ENCODE results near the gene BAG2.
A peak's percentile ranks its signal among the peaks of the same experiment; 100 is the strongest.

The BAG2 gene

DNA sequence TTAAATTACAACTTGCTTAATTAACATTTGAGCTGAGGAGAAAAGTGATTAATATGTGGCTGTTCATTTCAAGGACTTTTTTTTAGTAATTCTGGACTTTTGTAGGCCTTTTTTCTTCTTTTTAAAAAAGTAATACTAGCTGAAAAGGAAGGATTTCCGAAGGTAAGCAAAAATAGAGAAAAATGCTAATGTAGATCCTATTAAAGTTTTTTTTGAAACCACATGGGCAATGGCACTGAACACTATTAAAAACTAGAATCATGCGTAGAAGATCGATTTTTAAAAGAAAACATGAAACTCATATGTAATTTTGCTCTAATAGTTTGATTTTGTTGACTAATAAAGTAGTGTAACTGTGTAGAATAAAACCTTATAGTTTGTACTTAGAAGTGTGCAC, 2.4 kb downstream of the BAG2 start:
- no peak for DNase-seq (ENCODE audit: low read depth)

DNA sequence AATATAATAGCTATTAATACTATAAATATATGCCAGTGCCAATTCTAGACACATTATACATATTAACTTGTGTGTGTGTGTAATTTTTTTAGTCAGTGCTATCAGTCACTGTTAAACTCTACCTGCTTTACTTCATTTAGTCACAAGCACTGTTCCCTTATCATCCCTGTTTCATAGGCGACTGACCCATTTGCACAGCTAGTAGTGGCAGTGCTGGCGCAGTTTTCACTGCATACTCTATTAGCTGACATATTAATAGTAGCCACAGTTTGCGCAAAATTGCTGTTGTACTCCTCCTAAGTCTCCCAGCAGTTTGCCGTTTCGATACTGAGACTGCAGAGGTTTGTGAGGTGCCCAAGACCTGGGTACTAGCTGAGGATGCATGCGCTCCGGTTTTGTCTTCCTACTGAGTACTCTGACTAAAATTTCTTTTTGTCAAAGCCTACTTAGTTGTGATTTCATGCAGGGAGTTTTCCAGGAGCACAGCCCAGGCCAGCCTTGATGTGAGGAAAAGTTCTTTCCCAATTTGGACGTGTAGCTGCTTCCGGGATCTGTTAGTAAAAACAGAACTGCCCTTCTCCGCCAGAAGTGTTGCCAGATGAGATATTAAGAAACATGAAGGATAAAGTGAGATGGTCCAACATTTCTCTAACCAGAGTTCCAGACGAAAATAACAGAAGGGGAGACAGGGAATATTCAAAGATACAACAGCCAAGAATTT, 5.6 kb downstream of the BAG2 start:
- DNase-seq (ENCODE audit: low read depth) = no peak

DNA sequence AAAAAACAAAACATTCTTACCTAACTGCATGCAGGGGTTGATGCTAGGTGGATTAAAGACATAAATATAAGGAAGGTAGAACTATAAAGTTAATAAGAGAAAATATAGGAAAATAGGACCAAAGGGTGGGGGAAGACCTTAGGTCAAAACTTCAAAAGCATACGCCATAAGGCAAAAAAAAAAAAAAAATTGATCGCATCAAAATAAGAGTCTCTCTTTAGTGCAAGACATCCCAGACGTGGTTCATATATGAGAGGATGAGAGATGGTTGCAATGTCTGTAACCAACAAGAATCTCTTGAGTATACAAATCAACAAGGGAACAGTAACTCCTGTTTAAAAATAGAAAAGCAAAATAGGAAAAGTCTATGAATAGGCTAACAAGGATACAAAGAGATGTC, 8.5 kb downstream of the BAG2 start:
- no peak for DNase-seq (ENCODE audit: low read depth)

DNA sequence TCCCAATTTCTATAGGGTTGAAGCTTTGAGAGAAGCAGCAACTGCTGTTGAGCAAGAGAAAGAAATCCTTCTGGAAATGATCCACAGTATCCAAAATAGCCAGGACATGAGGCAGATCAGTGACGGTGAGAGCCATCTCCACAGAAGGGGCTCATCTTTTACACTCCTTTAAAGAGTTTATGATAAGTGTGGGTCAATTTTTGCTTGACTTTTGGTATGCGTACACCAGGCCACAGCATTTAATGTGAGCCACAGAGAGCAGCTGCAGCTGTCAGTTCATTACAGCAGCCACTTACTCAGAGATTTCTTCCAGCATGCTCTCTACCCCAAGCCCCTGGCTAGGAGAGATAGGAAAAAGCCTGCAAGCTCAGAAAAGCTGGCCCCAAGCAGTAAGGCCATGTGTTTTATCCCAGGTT, 9.9 kb downstream of the BAG2 start:
- DNase-seq (ENCODE audit: low read depth) = no peak

DNA sequence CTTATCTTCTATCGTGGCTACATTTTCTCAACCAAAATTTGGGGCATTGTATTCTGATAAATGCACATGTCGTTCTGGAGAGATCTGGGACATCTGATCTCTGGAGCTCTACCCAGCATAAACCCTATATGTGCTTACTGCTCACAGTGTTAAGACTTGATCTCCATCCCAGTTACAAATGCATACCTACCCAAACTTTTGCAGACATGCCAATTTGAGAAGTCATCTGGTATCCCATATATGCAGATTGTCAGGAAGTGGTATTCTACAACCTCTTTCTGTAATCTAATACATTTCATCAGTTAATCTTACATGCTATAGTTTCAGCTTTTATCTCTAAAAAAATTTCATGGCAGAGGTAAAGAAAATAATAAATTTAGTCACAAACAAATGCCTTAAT, 11.2 kb downstream of the BAG2 start:
- DNase-seq (ENCODE audit: low read depth) = no peak

DNA sequence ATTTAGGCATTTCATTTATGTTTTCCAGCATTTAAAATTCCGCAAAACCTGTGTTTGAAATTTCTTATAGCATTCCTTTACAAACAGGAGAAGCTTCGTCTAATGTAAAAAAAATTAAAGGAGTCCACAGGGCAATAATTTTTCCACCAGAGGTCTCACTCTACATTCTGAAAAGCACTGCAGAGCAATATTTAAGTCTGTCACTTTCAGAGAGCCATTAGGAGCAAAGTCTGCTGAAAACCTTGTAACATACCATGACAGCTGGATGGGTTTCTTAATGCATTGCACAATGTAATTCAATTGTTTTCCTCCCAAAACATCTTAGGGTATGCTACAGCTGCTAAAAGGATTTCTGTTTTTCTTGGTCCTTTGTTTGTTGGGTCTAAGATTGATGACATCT, 18.0 kb downstream of the BAG2 start:
- DNase-seq (ENCODE audit: low read depth) = no peak

DNA sequence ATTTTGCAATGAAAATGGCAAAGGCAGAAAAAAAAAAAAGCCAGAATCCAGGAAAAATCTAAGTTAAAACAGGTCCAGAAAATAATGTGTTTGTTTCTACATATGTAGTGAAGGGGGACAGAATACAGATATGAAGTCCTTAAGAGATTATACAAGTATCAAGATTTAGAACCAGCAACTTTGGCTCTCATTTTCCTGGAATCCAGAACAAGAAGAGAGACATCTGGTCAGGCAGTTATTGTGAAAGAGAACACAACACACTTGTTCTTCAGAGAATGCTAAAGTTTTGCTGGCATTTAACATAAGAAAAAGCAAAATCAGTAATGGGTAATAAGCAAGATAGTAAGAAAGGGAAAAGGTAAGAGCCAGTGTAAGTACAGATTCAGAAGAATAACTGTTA, 21.1 kb downstream of the BAG2 start:
- no peak for DNase-seq (ENCODE audit: low read depth)

DNA sequence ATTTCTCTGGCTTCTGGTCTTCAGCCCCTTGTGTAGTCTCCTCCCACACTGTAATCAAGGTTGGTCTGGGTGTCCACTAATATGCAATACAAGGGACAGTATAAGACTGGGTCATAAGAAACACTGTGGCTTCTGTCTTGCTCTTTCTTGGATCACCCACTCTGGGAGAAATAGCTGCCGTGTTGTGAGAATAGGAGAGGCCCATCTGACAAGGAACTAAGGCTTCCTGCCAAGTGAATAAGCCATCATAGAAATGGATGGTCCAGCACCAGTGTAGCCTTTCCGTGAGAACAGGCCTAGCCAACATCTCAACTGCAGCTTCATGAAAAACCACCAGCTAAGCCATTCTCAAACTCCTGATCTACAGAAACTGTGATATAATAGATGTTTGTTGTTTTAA, 23.3 kb downstream of the BAG2 start:
- no peak for DNase-seq (ENCODE audit: low read depth)

DNA sequence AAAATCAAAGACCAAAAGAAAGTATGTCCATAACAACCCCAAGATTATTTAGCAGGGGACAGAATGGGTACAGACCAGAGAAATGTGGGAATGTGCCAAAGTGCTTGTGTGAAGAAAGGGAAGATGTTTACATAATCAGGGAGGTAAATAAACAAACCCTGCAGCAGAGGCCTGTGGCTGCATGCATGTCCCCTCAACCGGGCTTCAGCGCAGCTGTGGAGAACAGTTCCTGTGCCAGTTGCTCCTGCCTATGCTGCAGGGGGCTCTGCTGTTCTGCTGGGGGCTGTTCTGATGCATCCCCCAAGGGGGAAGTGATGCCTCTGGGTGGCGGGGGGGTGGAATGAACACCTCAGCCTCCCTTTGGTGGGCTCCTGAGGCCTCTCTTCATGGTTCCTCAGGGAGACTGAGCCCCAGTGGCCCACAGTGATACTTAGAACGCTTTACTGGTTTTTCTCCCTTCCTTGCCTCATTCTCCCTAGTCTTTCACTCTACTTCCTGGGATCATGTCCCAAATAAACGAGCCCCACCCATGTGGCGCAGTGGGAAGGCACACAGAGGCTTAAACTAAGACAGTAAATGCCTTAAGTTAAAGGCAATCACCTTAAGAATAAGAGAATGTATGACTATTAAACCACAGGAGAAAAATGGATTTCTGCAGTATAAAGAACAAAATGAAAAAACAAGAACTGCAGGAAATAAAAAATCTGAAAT, 27.0 kb downstream of the BAG2 start:
- no peak for DNase-seq (ENCODE audit: low read depth)

DNA sequence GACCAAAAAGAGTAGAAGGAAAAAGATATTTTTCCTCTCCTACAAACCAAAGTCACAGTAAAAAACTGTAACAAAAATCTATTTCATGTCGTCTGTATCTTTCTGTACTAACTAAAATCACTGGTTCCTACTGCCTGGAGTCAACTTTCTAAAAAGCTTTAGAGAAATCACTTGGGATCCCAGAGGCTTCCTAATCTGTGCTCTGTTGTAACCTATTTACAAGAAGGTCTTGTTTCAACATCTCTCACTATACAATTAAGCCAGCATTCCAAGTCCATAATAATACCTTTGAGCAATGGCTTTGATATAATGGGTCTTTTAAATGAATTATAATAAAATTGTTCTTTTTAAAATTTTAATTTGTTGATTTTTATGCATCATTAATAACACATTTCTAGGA, 29.6 kb downstream of the BAG2 start:
- no peak for DNase-seq (ENCODE audit: low read depth)

DNA sequence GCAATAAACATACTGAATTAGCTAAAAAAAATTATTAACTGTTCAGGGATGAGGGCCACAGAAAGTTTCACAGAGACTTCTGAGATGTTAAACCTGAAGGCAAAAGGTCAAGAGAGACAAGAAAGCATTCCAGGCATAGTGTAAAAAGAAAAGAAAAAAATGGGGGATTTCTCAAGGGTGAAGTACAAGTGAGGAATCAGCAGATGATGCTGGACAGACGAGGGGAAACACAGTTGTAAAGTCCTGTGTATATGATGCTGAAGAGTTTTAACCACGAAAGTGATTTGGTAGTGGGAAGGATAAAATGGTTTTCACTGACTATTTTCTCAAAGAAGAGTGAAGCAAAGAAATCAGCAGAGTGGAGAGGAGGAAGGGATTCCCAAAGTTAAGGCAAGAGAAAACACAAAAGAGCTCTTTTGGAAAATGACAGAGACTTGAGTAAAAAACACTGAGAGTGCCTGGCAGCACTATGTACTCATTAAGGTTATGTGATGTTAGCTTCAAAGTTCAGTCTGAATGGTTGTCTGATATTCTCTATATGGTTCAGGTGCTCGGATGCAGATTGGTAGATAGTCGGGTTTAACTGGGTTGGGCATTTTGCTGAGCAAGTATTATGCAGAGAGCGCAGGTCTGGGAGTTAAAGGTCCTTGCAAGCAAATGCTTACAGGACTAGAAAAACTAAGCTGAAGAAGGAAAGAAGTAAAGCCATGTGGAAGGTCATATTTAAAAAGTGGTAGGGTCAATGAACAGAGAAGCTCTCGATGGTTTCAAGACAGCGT, 33.6 kb downstream of the BAG2 start:
- DNase-seq (ENCODE audit: low read depth) = no peak

DNA sequence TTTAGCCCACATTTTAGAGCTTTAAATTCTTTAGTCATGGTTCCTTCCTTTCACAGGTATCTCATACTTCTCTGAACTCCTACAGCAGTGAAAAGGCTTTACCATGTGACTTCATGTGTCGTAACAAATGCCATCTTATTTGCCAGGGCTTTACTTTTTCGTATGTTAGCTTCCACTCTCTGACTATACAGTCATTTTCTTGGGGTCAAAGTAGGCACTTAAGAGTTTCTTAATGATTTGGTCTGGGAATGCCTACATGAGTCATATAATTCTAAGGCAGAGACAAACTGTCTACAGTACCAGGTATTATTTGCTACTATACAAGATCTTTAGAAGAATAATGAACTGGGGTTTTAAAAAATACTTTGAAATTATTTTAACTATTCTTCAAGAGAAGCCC, 35.0 kb downstream of the BAG2 start:
- DNase-seq (ENCODE audit: low read depth) = no peak

DNA sequence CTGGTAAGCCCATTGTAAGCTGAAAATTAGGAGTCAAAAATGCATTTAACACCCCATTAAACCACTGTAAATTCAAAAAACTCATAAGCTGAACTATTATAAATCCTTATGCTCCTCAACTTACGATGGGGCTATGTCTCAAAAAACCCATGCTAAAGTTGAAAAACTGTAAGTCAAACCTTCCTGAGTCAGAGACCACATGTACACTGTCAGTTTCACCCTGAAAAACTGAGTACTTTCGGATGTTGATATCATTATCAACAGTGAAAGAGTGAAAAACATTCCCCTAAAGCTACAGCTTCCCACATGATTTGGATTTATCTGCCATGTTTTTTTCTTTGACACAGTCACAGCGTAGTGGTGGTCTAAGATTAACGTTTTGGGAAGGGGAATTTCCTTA, 35.7 kb downstream of the BAG2 start:
- no peak for DNase-seq (ENCODE audit: low read depth)

DNA sequence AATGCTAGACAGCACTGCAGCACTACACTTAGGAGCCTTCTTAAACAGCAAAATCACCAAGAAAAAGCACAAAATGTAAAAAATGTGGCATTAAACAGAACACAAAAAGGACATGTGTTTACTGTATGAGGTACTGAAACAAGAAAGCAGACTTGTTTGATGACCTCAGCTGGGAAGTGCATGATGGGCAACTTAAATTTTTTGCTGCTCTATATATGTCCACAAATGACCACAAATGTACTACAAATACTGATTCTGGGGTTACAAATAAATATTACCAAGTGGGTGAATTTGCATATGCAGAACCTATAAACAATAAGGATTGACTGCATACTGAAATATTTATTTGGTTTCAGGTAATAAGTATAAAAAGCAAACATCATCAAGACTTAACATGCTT, 36.9 kb downstream of the BAG2 start:
- no peak for DNase-seq (ENCODE audit: low read depth)

DNA sequence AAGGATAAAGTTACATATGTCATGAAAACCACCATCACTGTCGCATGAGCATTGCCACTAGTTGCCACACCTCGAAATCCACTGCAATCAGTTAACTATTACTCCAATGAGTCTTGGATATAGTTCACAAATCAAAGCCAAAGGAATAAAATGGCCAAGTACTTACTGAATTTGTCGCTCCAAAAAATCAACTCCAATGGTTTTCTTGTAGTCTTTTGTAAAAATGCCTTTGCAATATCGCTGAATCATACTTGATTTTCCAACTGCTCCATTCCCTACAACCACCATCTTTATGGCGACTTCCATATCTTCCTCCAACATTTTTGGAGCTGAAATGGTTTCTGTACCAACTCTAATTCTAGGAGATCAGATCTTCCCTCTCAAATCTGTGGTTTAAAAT, 37.9 kb downstream of the BAG2 start:
- DNase-seq (ENCODE audit: low read depth) = no peak

DNA sequence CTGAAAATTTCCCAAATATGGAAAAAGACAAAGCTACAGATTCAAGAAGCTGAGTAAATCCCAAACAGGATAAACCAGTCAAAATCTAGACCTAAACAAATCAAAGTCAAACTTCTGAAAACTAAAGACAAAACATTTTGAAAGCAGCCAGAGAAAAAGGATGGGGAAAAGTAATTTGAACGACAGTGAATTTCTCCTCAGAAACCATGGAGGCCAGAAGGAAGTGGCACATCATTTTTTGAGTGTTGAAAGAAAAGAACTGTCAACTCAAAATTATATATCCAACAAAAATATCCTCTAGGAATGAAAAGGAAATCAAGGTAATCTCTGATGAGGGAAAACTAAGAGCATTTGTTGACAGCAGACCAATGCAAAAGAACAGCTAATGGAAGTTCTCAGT, 43.1 kb downstream of the BAG2 start:
- no peak for DNase-seq (ENCODE audit: low read depth)

DNA sequence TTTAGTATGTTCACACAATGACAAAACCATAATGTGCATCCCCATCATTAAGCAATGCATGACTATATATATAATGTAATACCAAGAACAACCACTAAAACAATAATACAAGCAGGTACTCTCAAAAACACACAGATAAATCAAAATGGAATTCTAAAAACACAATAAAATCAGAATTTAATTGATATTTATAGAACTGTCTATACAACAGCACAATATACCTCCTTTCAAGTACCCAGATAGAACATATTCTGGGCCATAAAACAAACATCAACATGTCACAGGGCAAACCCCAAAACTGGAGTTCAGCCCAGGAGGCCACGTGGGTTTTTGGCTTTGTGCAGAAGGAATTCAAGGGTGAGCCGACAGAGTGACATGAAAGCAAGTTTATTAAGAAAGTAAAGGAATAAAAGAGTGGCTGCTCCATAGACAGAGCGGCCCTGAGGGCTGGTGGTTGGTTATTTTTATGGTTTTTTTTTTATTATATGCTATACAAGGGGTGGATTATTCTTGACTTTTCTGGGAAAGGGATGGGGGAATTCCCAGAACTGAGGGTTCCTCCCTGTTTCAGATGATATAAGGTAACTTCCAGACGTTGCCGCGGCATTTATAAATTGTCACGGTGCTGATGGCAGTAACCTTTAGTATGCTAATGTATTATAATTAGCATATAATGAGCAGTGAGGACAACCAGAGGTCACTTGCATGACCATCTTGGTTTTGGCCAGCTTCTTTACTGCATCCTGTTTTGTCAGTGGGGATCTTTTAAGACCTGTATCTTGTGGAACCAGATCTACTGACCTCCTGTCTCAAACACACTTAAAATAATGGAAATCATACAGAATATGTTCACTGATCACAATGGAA, 44.3 kb downstream of the BAG2 start:
- no peak for DNase-seq (ENCODE audit: low read depth)

DNA sequence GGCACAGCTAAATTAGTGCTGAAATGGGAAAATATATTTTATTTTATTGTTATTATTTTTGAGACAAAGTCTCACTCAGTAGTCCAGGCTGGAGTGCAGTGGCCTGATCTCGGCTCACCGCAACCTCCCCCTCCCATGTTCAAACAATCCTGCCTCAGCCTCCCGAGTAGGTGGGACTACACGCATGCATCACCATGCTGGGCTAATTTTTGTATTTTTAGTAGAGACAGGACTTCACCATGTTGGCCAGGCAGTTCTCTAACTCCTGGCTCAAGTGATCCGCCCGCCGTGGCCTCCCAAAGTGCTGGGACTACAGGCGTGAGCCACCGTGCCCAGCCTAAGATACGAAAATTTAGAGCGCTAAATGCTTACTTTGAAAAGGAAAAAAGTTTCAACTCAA, 45.1 kb downstream of the BAG2 start:
- no peak for DNase-seq (ENCODE audit: low read depth)

DNA sequence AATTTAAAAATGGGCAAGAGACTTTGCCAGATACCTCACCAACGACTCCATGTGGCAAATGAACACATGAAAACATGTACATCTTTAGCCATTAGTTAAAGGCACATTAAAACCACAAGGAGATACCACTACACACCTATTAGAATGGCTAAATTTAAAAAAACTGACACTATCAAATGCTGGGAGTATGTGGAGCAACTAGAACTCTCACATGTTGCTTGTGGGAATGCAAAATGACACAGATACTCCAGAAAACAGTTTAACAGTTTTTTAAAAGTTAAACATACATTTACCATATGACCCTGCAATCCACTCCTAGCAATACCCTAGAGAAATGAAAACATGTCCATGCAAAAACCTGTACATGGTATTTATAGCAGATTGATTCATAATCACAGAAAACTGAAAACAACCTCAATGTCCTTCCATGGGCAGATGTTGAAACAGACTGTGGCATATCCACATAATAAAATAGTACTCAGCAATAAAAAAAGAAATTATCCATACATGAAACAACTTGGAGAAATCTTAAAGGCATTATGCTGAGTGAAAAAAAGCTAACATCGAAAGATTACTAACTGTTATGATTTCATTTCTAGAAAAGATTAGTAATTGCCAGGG, 48.1 kb downstream of the BAG2 start:
- no peak for DNase-seq (ENCODE audit: low read depth)

DNA sequence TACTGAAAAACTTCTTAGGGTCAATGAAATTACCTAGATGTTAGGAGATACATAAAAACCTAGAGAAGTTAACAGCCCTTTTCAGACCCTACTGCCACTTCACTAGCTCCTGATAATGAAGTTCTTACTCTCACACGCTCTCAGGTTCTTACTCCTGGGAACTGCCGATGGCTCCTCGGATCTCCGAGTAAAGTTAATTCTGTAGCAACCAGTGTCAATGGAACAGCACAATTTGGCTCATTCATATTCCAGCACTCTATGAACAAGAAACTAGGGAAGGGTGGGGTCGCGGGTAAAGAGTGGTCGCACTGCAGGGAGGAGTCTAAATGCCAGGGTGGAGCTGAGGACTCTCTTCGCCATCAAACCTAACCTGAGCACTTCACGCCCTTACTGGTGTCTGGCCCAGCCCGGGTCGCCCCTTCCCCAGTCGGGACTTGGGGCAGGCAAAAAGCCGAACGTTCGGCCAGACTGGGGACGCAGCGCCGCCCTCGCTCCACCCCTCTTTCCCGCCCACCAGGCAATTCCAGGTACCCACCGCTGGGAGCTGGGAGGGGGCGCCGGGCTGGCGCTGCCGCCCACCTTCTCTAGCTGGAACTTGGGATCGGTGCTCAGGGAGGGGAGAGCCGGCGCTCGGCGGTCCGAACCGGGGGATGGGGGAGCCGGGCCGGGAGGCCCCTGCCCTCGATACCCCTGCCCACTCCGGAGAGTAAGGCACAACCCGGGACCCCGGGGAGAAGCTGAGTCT, 49.2 kb downstream of the BAG2 start:
- DNase-seq (ENCODE audit: low read depth) = peak; percentile 32
